Stimulated activated CD8-positive, alpha-beta memory T cell treated with anti-CD3 and anti-CD28 coated beads, Interleukin-7, amount 100 ng/mL, for 4 hours (primary cell): ENCODE measurements around the gene MAP3K21.

Experiments used
- DNase-seq, 2 donors: peaks; one replicate each; pipeline ENCODE4 v3.0.0-alpha.2; 2020; ENCODE audit warnings: low read depth in 2 of 2

The MAP3K21 gene

GRCh38 chr1:233326319-233326718 is 1.2 kb upstream of the MAP3K21 start:
- no peak for DNase-seq

DNA sequence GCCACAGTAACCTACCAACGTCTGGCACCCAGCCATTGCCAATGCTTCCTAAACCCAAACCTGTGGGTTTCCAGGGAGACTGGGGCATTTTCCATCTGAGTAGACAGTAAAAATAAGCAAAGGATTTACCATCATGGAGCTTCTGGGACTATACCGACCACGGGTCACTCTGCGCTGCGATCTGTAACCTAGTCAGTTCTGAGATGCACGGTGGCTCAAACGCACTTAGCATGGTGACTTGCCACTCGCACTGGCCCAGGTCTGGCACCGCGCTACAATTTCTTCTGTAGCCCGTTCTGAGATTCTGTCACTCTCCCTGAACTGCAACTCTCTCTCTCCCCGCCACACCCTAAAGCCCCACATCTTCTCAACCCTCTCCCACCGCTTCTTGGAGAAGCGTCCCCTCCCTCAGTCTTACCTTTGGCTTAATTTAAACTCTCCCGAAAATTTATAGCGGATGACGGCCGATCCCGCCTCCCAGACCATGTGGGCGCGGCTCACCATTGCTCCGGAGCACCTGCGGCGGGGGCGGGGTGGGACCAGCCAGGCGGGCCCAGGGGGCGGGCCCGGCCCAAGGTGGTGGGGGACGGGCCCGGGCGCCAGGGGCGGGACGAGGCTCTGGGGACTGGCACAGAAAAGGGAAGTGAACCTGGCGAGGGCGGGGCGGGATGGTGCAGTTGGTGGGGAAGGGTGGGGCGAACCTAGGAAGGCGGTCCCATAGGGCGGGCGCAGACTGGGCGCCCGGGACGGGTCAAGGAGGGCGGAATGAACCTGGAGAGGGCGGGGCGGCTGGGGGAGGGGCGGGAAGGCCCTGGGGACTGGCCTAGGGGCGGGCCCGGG is 493 bp upstream of the MAP3K21 start:
- peak; percentile 82 to 85 for DNase-seq

DNA sequence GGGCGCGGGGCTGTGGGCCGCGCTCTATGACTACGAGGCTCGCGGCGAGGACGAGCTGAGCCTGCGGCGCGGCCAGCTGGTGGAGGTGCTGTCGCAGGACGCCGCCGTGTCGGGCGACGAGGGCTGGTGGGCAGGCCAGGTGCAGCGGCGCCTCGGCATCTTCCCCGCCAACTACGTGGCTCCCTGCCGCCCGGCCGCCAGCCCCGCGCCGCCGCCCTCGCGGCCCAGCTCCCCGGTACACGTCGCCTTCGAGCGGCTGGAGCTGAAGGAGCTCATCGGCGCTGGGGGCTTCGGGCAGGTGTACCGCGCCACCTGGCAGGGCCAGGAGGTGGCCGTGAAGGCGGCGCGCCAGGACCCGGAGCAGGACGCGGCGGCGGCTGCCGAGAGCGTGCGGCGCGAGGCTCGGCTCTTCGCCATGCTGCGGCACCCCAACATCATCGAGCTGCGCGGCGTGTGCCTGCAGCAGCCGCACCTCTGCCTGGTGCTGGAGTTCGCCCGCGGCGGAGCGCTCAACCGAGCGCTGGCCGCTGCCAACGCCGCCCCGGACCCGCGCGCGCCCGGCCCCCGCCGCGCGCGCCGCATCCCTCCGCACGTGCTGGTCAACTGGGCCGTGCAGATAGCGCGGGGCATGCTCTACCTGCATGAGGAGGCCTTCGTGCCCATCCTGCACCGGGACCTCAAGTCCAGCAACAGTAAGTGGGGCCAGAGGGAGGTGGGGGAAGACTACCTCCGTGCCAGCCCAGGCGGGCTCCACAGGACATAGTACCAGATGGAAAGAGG is 808 bp downstream of the MAP3K21 start:
- peak in 1 of 2 donors; percentile 17 for DNase-seq

GRCh38 chr1:233331676-233332519 is 4.4 kb downstream of the MAP3K21 start:
- no peak for DNase-seq

DNA sequence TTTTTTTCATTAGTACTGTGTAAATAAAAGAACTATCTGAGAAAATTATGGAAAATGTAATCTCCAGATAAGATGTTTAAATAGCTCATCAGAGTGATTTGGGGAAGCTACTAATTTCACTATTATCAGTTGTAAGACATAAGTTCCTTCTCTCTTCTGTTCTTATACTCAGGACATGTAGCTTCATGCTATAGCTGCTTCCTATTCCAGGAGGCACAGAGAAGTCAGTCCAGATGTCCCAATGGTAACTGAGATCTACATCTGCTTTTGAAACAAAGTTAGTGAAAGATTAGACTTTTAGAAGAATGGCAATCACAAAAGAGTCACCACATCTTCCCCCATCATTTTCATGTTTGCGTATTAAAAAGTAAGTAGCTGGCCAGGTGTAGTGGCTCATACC is 5.6 kb downstream of the MAP3K21 start:
- no peak for DNase-seq

DNA sequence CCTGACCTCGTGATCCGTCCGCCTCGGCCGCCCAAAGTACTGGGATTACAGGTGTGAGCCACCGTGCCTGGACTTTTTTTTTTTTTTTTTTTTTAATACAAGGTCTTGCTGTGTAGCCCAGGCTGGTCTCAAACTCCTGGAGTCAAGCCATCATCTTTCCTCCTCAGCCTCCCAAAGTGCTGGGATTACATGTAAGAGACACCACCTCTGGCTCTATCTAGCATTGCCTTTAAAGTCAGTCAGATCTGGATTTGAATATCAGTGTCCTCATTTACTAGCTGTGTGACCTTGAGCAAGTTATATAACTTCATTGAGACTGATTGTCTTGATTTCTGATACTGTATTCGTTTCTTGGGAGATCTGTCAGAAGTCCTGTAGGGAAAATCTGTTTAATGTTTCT is 6.6 kb downstream of the MAP3K21 start:
- DNase-seq = no peak

GRCh38 chr1:233336554-233337456 is 9.3 kb downstream of the MAP3K21 start:
- no peak for DNase-seq

- no peak for DNase-seq
Observed at GRCh38 chr1:233337505-233337904, 10.0 kb downstream of the MAP3K21 start.

- no peak for DNase-seq
Observed at GRCh38 chr1:233338102-233338501, 10.6 kb downstream of the MAP3K21 start.

DNA sequence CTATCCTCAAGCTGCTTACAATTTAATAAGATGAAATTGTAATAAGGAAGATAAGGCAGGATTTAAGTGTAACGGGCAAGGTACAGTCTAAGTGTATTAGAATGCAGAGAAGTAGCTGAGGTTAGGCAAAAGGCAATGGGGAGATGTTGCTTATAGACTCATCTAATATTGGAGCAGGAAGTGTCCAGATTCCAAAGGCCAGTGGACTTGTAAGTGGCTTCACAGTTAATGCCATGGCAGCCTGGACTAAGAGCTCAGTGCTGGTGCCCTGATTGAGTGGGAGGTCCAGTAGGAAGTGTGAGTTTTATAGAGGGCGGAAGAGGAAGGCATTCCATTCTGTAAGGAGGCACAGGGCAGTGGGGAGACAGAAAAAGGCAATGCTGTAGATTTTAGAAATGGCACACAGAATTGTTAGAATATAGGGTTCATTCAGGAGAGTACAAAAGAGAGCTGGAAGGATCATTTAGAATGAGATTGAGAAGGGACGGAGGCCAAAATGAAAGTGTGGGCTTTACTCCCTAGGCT is 12.6 kb downstream of the MAP3K21 start:
- DNase-seq = no peak

GRCh38 chr1:233340966-233341516 is 13.5 kb downstream of the MAP3K21 start:
- no peak for DNase-seq

- no peak for DNase-seq
Observed at GRCh38 chr1:233342086-233342485, 14.6 kb downstream of the MAP3K21 start.

DNA sequence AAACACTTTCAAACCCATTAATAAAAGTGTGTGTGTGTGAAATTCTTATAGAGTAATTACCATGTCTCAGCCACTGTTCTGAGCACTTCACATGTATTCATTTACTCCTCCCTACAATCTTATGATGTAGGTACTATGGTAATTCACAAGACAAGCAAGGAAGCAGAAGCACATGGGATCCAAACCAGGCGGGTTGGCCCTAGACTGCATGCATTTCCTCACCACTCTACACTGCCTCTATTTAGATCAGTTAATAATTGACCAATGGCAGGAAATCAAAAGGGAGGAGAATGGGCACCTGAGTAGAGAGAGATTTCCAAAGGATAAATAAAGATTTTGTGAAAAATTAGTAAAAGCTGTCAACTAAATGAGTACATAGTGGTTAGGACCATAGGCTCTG is 15.7 kb downstream of the MAP3K21 start:
- no peak for DNase-seq

DNA sequence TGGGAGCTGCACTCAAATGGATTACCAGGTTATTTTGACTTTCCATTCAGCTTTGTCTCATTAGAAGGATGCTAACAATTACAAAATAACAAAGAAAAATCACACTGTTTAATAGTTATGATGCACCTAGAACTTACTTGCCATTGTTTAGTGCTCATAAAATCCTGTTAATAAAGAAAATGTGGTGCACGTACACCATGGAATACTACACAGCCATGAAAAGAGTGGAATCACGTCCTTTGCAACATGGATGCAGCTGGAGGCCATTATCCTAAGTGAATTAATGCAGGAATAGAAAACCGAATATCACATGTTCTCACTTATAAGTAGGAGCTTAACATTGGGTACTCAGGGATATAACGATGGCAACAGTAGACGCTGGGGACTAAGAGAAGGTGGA is 19.8 kb downstream of the MAP3K21 start:
- DNase-seq = no peak

DNA sequence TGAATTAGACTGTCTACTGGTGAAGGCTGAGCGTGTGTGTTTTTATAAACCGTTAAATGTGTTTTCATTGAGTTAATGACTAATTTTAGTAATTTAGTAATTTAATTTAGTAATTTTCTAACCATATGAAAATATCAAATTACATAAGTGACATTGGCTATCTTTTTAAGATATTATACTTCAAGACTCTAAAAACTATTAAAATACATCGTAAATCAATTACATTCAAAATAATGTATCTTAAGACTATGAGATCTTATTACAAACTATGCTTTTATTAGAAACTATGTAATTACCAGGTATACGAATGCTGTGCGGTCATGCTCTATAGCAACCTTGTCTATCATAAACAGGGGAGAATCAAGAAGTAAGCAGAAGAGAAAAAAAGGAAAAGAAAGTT is 21.6 kb downstream of the MAP3K21 start:
- no peak for DNase-seq

DNA sequence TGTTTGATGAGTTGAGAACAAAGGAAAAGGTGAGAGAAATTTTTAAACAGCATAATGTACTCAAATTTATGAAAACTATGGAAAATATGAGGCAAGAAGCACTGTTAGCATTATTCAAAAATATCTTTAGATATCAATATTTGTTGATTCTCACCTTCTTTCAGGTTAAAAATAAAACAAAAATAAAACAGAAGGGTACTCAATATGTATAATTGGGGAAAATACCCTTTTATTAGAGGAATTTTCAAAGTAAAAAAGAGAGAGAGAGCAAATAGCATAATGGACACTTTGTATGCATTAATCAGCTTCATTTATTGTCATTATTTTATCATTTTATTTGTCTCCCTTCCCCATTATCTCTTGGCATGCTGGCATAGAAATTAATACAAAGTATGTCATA is 27.5 kb downstream of the MAP3K21 start:
- DNase-seq = no peak

DNA sequence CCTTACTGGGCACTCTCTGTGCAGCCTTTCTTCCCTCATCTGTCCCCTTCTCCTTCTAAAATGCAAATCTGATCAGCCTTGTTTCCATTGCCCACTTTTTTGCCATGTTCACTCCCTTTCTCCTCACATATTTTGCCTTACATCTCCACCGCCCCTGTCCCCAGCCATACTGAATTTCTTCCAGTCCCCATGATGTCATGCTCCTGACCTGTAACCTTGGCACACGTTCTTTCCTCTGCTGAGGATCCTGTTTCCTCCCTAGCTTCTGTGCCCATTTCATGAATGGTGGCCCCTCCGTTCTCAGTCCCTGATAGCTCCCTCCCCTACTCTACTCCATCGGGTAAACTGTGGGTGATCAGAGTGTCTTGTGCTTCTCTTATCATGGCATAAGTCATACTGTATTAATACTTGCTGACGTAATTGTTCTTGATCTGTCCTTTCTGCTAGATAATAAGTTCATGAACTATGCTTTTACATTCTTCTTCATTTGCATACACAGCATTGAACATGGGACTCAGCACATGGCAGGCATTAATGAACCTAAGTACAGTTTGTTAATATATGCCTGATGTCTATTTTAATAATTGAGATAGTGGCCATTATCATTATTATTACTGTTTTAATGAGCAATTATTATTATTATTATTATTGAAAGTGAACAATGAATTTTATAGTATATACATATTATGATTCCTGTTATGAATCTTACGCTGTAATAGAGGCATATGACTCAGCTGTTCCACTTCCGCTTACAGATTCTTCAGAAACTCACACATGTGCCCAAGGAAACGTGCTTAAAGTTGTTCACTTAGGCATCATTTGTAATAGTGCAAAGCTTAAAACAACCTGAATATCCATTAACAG is 28.5 kb downstream of the MAP3K21 start:
- DNase-seq = no peak

- no peak for DNase-seq
Observed at GRCh38 chr1:233356705-233356987, 29.1 kb downstream of the MAP3K21 start.

- DNase-seq = peak in 1 of 2 donors; percentile 5
Observed at GRCh38 chr1:233357595-233358397, 30.3 kb downstream of the MAP3K21 start.
